HL-60 (cell line): ENCODE results near the gene PITX2.

Experiments used
- DNase-seq, 2 experiments: peaks; one replicate each; pipeline ENCODE4 v3.0.0-alpha.2; 2010 to 2020; ENCODE audit warnings: low read depth in 1 of 2, low spot score in 1 of 2
- H3K27ac ChIP-seq: fragments of 250-450 bp; sonication (Bioruptor Pico); replicated peaks from 2 replicates; pipeline ENCODE4 v1.5.1; 2020; ENCODE audit warnings: mild to moderate bottlenecking, moderate library complexity
- H3K27me3 ChIP-seq: fragments of 250-450 bp; sonication (Bioruptor Pico); 2 replicates; pipeline ENCODE4 v1.5.1; 2021; ENCODE audit warnings: mild to moderate bottlenecking, moderate library complexity; ENCODE audit not compliant: insufficient read depth, poor library complexity, severe bottlenecking
- H3K4me3 ChIP-seq: replicated peaks from 2 replicates; pipeline ENCODE4 v1.5.1; 2011; ENCODE audit warnings: mild to moderate bottlenecking, control low read depth, low read length; ENCODE audit not compliant: insufficient read depth
- GABPA ChIP-seq: IDR thresholded peaks from 2 replicates; pipeline ENCODE4 v1.6.1; 2012; ENCODE audit warnings: low read depth
- POLR2AphosphoS5 ChIP-seq: IDR thresholded peaks from 2 replicates; pipeline ENCODE4 v1.6.1; 2012; ENCODE audit warnings: low read depth
- REST ChIP-seq: IDR thresholded peaks from 2 replicates; pipeline ENCODE4 v1.6.1; 2012; ENCODE audit warnings: low read depth; ENCODE audit not compliant: insufficient replicate concordance
- SPI1 ChIP-seq: IDR thresholded peaks from 2 replicates; pipeline ENCODE4 v1.6.1; 2012; ENCODE audit warnings: low read depth, mild to moderate bottlenecking, borderline replicate concordance
- TF ChIP-seq, protein P1 (sequence below): IDR thresholded peaks from one replicate; pipeline ENCODE4 v1.5.1; 2011; ENCODE audit warnings: low read length, control low read depth, inconsistent platforms; ENCODE audit not compliant: insufficient read depth

The PITX2 gene

GRCh38 chr4:110620691-110621327 lies 2.1 kb downstream of the PITX2 start:
- TF ChIP-seq, protein P1, sequence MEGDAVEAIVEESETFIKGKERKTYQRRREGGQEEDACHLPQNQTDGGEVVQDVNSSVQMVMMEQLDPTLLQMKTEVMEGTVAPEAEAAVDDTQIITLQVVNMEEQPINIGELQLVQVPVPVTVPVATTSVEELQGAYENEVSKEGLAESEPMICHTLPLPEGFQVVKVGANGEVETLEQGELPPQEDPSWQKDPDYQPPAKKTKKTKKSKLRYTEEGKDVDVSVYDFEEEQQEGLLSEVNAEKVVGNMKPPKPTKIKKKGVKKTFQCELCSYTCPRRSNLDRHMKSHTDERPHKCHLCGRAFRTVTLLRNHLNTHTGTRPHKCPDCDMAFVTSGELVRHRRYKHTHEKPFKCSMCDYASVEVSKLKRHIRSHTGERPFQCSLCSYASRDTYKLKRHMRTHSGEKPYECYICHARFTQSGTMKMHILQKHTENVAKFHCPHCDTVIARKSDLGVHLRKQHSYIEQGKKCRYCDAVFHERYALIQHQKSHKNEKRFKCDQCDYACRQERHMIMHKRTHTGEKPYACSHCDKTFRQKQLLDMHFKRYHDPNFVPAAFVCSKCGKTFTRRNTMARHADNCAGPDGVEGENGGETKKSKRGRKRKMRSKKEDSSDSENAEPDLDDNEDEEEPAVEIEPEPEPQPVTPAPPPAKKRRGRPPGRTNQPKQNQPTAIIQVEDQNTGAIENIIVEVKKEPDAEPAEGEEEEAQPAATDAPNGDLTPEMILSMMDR, result no peak
- TF ChIP-seq REST (no peak), POLR2AphosphoS5 (no peak), GABPA (no peak)
- Histone ChIP-seq H3K27ac (no peak overlapping the region), H3K4me3 (no peak overlapping the region), H3K27me3 (peaks cover 95% of the 10 kb centered on the region)
- DNase-seq, result no peak

DNA sequence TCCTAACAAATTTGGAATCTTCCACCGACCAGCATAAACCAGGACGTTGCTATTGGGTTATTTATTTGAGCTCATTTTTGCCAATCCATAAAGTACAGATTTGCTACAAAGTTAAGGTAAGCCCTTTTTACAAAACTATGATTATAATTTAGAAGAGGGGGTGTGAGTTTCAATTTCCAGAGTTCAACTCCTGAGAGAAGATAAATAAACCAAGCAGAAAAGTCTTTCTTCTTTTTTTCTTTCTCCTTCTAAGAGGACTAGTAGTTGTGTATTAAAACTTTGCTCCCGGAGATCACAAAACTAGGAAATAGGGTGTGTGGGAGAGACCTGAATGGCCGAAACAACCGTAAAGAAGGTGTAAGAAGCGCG lies 2.6 kb downstream of the PITX2 start:
- Histone ChIP-seq H3K27me3 (peaks cover 95% of the 10 kb centered on the region), H3K27ac (no peak overlapping the region), H3K4me3 (no peak overlapping the region)
- TF ChIP-seq POLR2AphosphoS5, result no peak
- TF ChIP-seq, protein P1, result no peak
- no peak for TF ChIP-seq GABPA
- TF ChIP-seq REST, result no peak
- TF ChIP-seq SPI1, result no peak
- no peak for DNase-seq

- Histone ChIP-seq H3K4me3 (no peak overlapping the region), H3K27me3 (peaks cover 93% of the 10 kb centered on the region)
- TF ChIP-seq, protein P1, result no peak
- TF ChIP-seq SPI1, result no peak
- TF ChIP-seq REST, result no peak
- TF ChIP-seq POLR2AphosphoS5, result no peak
- TF ChIP-seq GABPA, result no peak
These were observed 3.2 kb downstream of the PITX2 start for GRCh38 chr4:110619463-110620247.

More at GRCh38 chr4:110619463-110620247, 3.2 kb downstream of the PITX2 start:
- DNase-seq, result no peak
- no peak overlapping the region for H3K27ac ChIP-seq
